ENCODE data around the gene ACSF3.

Gene ACSF3

GRCh38 chr16:89134269-89134668, 40.6 kb downstream of the ACSF3 start:
- DNase-seq, result no peak

GRCh38 chr16:89135166-89135565, 41.5 kb downstream of the ACSF3 start:
- DNase-seq, result no peak

- peak; percentile 65 for DNase-seq
These were observed 42.5 kb downstream of the ACSF3 start for GRCh38 chr16:89135971-89136765.

- DNase-seq, result no peak
These were observed 43.3 kb downstream of the ACSF3 start for GRCh38 chr16:89136931-89137330.

- no peak for DNase-seq
These were observed 44.2 kb downstream of the ACSF3 start for GRCh38 chr16:89137666-89138512.

GRCh38 chr16:89138513-89138795, 44.8 kb downstream of the ACSF3 start:
- no peak for DNase-seq

- no peak for DNase-seq
These were observed 45.3 kb downstream of the ACSF3 start for GRCh38 chr16:89138843-89139520.

GRCh38 chr16:89139907-89140361, 46.3 kb downstream of the ACSF3 start:
- peak; percentile 7 for DNase-seq

- no peak for DNase-seq
These were observed 46.7 kb downstream of the ACSF3 start for GRCh38 chr16:89140401-89140800.

- no peak for DNase-seq
These were observed 47.6 kb downstream of the ACSF3 start for GRCh38 chr16:89140981-89141883.

- DNase-seq, result no peak
These were observed 48.2 kb downstream of the ACSF3 start for GRCh38 chr16:89141884-89142267.

- no peak for DNase-seq
These were observed 49.0 kb downstream of the ACSF3 start for GRCh38 chr16:89142474-89143195.

- no peak for DNase-seq
These were observed 49.6 kb downstream of the ACSF3 start for GRCh38 chr16:89143201-89143741.

GRCh38 chr16:89143911-89144675, 50.4 kb downstream of the ACSF3 start:
- no peak for DNase-seq

GRCh38 chr16:89144681-89145080, 51.0 kb downstream of the ACSF3 start:
- no peak for DNase-seq

GRCh38 chr16:89145406-89146161, 51.9 kb downstream of the ACSF3 start:
- DNase-seq, result no peak

- no peak for DNase-seq
These were observed 52.8 kb downstream of the ACSF3 start for GRCh38 chr16:89146211-89147005.

- no peak for DNase-seq
These were observed 53.6 kb downstream of the ACSF3 start for GRCh38 chr16:89147085-89147817.

All from NCI-H146 (cell line).